PC-9 (cell line): Measurements from ENCODE around the gene ZBTB7A. TPM values are rescaled to one million over a fixed set of nuclear protein-coding genes. Genes with fewer than 3 reads are reported as not detected.
A peak's percentile ranks its signal among the peaks of the same experiment; 100 is the strongest.

ENCODE experiments used
- Bru-seq: library from RNA; stranded (reverse); fragments of 400-500 nt; gene quantifications from one replicate; lab custom pipeline; 2021; lab: Mats Ljungman, UMichigan
- BruChase-seq, 2 experiments: library from RNA; stranded (reverse); fragments of 400-500 nt; gene quantifications; one replicate each; lab custom pipeline; 2021; lab: Mats Ljungman, UMichigan
- BruUV-seq: library from RNA; stranded (reverse); fragments of 400-500 nt; replicated peaks from 2 replicates; lab custom pipeline; 2021; lab: Mats Ljungman, UMichigan
- CTCF ChIA-PET: fragments of 300-600 bp; sonication (Branson Sonifier 250); formaldehyde crosslinking; loops from one replicate; lab custom pipeline; 2022; ENCODE audit warnings: antibody characterized with exemption; lab: Charles Lee
- POLR2A ChIA-PET: fragments of 300-600 bp; sonication (Branson Sonifier 250); formaldehyde crosslinking; loops from one replicate; lab custom pipeline; 2022; ENCODE audit warnings: antibody characterized with exemption; ENCODE audit not compliant: unreplicated experiment; lab: Charles Lee
- DNase-seq, 2 experiments: peaks; one replicate each; pipeline versions ENCODE4 v3.0.0 to v3.0.0-alpha.2; 2015 to 2022; ENCODE audit warnings: mixed read lengths in 1 of 2
- H2AFZ ChIP-seq: fragments of 200-600 bp; sonication (generic); 2 replicates; pipeline ENCODE4 v1.8.1; 2017; ENCODE audit warnings: antibody characterized with exemption
- H3F3A ChIP-seq: fragments of 200-600 bp; sonication (generic); 2 replicates; pipeline ENCODE4 v1.8.1; 2017; ENCODE audit warnings: antibody characterized with exemption, mild to moderate bottlenecking, low read depth; ENCODE audit not compliant: insufficient read depth
- H3K27ac ChIP-seq: fragments of 200-600 bp; sonication (generic); 2 replicates; pipeline ENCODE4 v1.6.1; 2016; ENCODE audit warnings: mixed run types
- H3K27me3 ChIP-seq: fragments of 200-600 bp; sonication (generic); 2 replicates; pipeline ENCODE4 v1.6.1; 2016; ENCODE audit warnings: low read depth, mixed run types; ENCODE audit not compliant: insufficient read depth
- H3K36me3 ChIP-seq: fragments of 200-600 bp; sonication (generic); 2 replicates; pipeline ENCODE4 v1.6.1; 2016; ENCODE audit warnings: low read depth, mixed run types
- H3K4me1 ChIP-seq: fragments of 200-600 bp; sonication (generic); replicated peaks from 2 replicates; pipeline ENCODE4 v1.6.1; 2016; ENCODE audit warnings: mixed run types; ENCODE audit not compliant: insufficient read depth
- H3K4me2 ChIP-seq: fragments of 200-600 bp; sonication (generic); 2 replicates; pipeline ENCODE4 v1.6.1; 2017; ENCODE audit warnings: mixed run types
- H3K4me3 ChIP-seq: fragments of 200-600 bp; sonication (generic); 2 replicates; pipeline ENCODE4 v1.6.1; 2016; ENCODE audit warnings: mixed run types
- H3K79me2 ChIP-seq: fragments of 200-600 bp; sonication (generic); 2 replicates; pipeline ENCODE4 v1.6.1; 2017; ENCODE audit warnings: low read depth, mixed run types
- H3K9me2 ChIP-seq: fragments of 200-600 bp; sonication (generic); 2 replicates; pipeline ENCODE4 v1.8.1; 2017; ENCODE audit warnings: mild to moderate bottlenecking; ENCODE audit not compliant: insufficient read depth
- H3K9me3 ChIP-seq: fragments of 200-600 bp; sonication (generic); 2 replicates; pipeline ENCODE4 v1.8.1; 2016; ENCODE audit warnings: low read depth; ENCODE audit not compliant: insufficient read depth
- H4K20me1 ChIP-seq: fragments of 200-600 bp; sonication (generic); 2 replicates; pipeline ENCODE4 v1.8.1; 2017; ENCODE audit not compliant: insufficient read depth
- CTCF ChIP-seq: fragments of 200-600 bp; sonication (generic); conservative IDR thresholded peaks from 2 replicates; pipeline ENCODE4 v1.6.1; 2017; ENCODE audit warnings: mixed run types, antibody characterized with exemption, mild to moderate bottlenecking, moderate library complexity
- EZH2 ChIP-seq: fragments of 200-600 bp; sonication (generic); IDR thresholded peaks from 2 replicates; pipeline ENCODE4 v1.8.0; 2017; ENCODE audit warnings: antibody characterized with exemption, low read depth
- intact Hi-C: fragments of 100-400 bp; cut with micrococcal nuclease; formaldehyde crosslinking; loops from one replicate; pipeline ENCODE4 v1.10.0; 2022; ENCODE audit not compliant: unreplicated experiment
- long read RNA-seq: library from polyadenylated mRNA; stranded (forward); transcript quantifications from one replicate; pipeline ENCODE4 v2.0.0, GENCODE V29; 2022
- total RNA-seq: library from RNA; stranded (reverse); gene quantifications from 2 replicates; pipeline ENCODE4 v1.2.3, GENCODE V29; 2021

Gene ZBTB7A
- total RNA-seq, result 41.2 and 48.2 TPM in 2 replicates
- Bru-seq, nascent RNA, result percentile 73 among the genes with signal in this experiment
- percentile 84 among the genes with signal in this experiment for BruChase-seq, experiment 1, labeled RNA remaining after a 2-hour chase
- BruChase-seq, experiment 2, labeled RNA remaining after a 6-hour chase, result percentile 83 among the genes with signal in this experiment
- long read RNA-seq, full-length matches to known transcripts, result 8 of 22 reads
- long read RNA-seq, partial matches to known transcripts, result 0 of 22 reads
- long read RNA-seq, other reads (novel, unspliced or antisense), result 14 of 22 reads

DNA sequence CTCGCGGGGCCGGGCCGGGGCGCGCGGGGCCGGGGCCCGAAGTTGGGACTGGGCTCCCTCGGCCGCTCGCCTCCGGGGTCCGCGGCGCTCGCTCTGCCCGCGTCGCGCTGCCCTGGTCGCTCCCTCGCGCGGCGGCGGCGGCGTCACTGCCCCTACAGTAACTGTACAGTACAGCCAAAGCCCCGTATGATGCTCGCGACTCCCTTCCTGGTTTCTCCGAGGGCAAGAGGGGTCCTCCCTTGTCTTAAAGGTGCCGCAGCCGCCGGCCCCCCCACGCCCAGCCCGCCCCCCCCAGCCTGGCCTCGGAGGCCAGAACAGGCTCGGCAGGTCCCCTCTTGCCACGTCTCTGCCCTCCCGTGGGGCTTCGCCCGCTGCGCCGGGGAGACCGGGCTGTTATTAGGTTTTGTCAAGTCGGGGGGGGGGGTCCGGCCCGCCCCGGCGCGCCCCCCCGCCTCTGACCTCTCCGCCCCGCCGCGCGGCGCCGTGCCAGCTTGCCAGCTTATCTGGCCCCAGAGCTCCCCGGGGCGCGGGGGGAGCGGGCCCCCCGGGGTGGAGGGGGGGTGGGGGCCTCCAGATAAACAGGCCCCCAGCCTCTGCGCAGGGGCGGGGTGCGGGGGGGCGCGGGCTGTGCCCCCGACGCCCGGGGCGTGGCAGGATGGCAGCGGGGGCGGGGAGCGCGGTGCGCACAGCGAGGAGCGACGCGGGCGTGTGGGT lies at the start of gene ZBTB7A:
TSS of gene ZBTB7A (minus strand) at position 218 of the 714 bp plus-strand sequence. CDS start 11,667 bp downstream, outside the sequence.
- H3K27me3 ChIP-seq, result no peaks in the 10 kb centered on the region
- peak within 1 kb of the TSS; percentile 69 for H3K4me3 ChIP-seq
- ChIA-PET POLR2A (interaction anchor here (0.6 kb wide), 2 partner anchors 65 to 109 kb away, joined by 6 to 10 read pairs; no protein-coding TSS in a partner anchor), CTCF (interaction anchor here (1.0 kb wide), 1 partner anchor 79 kb away, joined by 4 read pairs; no protein-coding TSS in a partner anchor)
- intact Hi-C loops, result loop anchor here (1.0 to 10.0 kb wide), 3 partner anchors 17 to 115 kb away; partner anchors contain the start of genes ANKRD24 and SIRT6
- no TSS peak for BruUV-seq
- no peak for TF ChIP-seq CTCF
- no peak for TF ChIP-seq EZH2
- peaks cover 9% of the 10 kb centered on the region; the same call in 1 of the 2 replicates for H3F3A ChIP-seq
- no peaks in the 10 kb centered on the region for H3K9me2 ChIP-seq
- H3K79me2 ChIP-seq, result peaks cover 32% of the 10 kb centered on the region
- H3K27ac ChIP-seq, result peak within 1 kb of the TSS; percentile 53; the same call in 1 of the 2 replicates
- H2AFZ ChIP-seq, result peak within 1 kb of the TSS; percentile 60; the same call in 1 of the 2 replicates
- H4K20me1 ChIP-seq, result peaks cover 20% of the 10 kb centered on the region
- peaks cover 19% of the 10 kb centered on the region for H3K4me1 ChIP-seq
- H3K36me3 ChIP-seq, result no peaks in the 10 kb centered on the region
- H3K4me2 ChIP-seq, result peak within 1 kb of the TSS; percentile 76
- H3K9me3 ChIP-seq, result no peaks in the 10 kb centered on the region
- peak; percentile 66 to 74 for DNase-seq

DNA sequence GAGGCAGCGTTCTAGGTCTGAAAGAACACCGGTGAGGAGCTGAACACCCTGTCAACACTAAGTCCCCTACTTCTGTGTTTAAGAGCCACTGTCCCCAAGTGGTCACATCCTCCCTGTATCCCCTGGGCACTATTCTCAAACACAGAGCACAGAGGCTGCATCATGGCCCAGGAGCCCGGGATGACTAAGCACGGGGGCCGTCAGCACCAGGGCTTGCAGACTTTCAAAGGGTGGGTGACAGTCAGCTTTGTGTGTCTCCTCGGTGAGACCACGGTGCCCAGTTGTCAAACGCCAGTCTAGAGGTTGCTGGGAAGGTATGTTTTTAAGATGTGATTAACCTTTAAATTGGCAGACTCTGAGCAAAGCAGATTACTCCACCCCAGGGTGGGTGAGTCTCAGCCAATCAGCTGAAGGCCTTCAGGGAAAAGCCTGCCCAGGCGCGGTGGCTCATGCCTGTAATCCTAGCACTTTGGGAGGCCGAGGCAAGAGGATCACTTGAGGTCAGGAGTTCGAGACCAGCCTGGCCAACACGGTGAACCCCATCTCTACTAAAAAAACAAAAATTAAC lies 49.2 kb upstream of the ZBTB7A start:
- no peak overlapping the region for H2AFZ ChIP-seq
- no peak overlapping the region for H3K4me3 ChIP-seq
- no TSS peak for BruUV-seq
- ChIA-PET POLR2A (no interaction called here), CTCF (no interaction called here)
- intact Hi-C loops, result no loop called here
- no peak for TF ChIP-seq CTCF
- no peak for TF ChIP-seq EZH2
- H3K36me3 ChIP-seq, result no peaks in the 10 kb centered on the region
- DNase-seq, result no peak
- no peaks in the 10 kb centered on the region for H3K27me3 ChIP-seq
- H3K4me2 ChIP-seq, result no peak overlapping the region
- no peak overlapping the region for H3K27ac ChIP-seq
- H3K9me3 ChIP-seq, result no peaks in the 10 kb centered on the region
- H3K9me2 ChIP-seq, result no peaks in the 10 kb centered on the region
- H3F3A ChIP-seq, result no peaks in the 10 kb centered on the region
- H4K20me1 ChIP-seq, result no peaks in the 10 kb centered on the region; the same call in 1 of the 2 replicates
- H3K79me2 ChIP-seq, result peaks cover 19% of the 10 kb centered on the region; the same call in 1 of the 2 replicates
- no peaks in the 10 kb centered on the region for H3K4me1 ChIP-seq
